ENCODE measurements around the gene UROC1. TPM values are rescaled to one million over a fixed set of nuclear protein-coding genes. Genes with fewer than 3 reads are reported as not detected.

Gene UROC1
- total RNA-seq, 1 experiment from 2014 or later = not detected

DNA sequence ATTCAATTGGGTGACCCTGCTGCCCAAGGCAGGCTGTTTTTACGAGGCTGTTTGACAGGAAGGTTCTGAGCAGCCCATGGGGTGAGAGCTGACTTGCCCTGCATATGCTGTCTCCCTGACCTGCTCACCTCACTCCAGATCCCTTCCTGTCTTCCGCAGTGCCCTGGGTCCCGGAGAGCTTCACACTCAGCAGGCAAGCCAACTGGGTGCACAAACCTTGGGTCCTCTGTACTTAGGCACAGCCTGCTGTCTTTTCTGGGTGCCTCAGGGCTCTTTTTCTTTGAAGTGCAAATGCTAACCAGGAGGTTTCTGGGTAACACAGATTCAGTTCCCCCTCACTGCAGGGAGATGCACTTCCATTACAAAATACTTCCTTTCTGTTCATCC, 74.7 kb downstream of the UROC1 start:
- TF ChIP-seq CTCF (conservative IDR thresholded peaks at IDR 0.05; ENCODE audit: low read depth, low read length) (no peak), EZH2 (IDR thresholded peaks at IDR 0.05; ENCODE audit: borderline replicate concordance, low read depth, low read length, poor library complexity, severe bottlenecking) (no peak)
- H3K9me3 ChIP-seq (ENCODE audit: low read depth, low read length, poor library complexity, severe bottlenecking) = no peaks in the 10 kb centered on the region
- POLR2A ChIA-PET (ENCODE audit: low non-redundant PET) = no interaction called here
- BruUV-seq (replicated peaks) = no TSS peak
- H3K36me3 ChIP-seq (ENCODE audit: insufficient read depth, low read length, poor library complexity, severe bottlenecking) = peaks cover 37% of the 10 kb centered on the region
- no peak overlapping the region for H3K4me3 ChIP-seq (ENCODE audit: low read depth, low read length, poor library complexity, severe bottlenecking)
- H3K4me1 ChIP-seq (ENCODE audit: insufficient read depth, low read length, poor library complexity, severe bottlenecking) = no peaks in the 10 kb centered on the region
- no peak overlapping the region for H3K27ac ChIP-seq (ENCODE audit: low read depth, low read length, poor library complexity, severe bottlenecking)
- intact Hi-C loops (cut with micrococcal nuclease; ENCODE audit: unreplicated experiment) = no loop called here
- CTCF ChIA-PET = no interaction called here
- H3K27me3 ChIP-seq (replicated peaks; ENCODE audit: insufficient read depth, low read depth, low read length, poor library complexity) = no peaks in the 10 kb centered on the region
- no peak for DNase-seq (ENCODE audit: low spot score)

GRCh38 chr3:126442094-126442855, 75.3 kb downstream of the UROC1 start:
- Histone ChIP-seq H3K4me3 (ENCODE audit: low read depth, low read length, poor library complexity, severe bottlenecking) (no peak overlapping the region), H3K27ac (ENCODE audit: low read depth, low read length, poor library complexity, severe bottlenecking) (no peak overlapping the region), H3K36me3 (ENCODE audit: insufficient read depth, low read length, poor library complexity, severe bottlenecking) (peaks cover 42% of the 10 kb centered on the region), H3K4me1 (ENCODE audit: insufficient read depth, low read length, poor library complexity, severe bottlenecking) (no peaks in the 10 kb centered on the region), H3K9me3 (ENCODE audit: low read depth, low read length, poor library complexity, severe bottlenecking) (no peaks in the 10 kb centered on the region), H3K27me3 (replicated peaks; ENCODE audit: insufficient read depth, low read depth, low read length, poor library complexity) (no peaks in the 10 kb centered on the region)
- BruUV-seq (replicated peaks) = no TSS peak
- intact Hi-C loops (cut with micrococcal nuclease; ENCODE audit: unreplicated experiment) = no loop called here
- POLR2A ChIA-PET (ENCODE audit: low non-redundant PET) = no interaction called here
- CTCF ChIA-PET = interaction anchor here (0.7 kb wide), 1 partner anchor 513 kb away, joined by 3 read pairs; no protein-coding TSS in a partner anchor
- no peak for DNase-seq (ENCODE audit: low spot score)
- no peak for TF ChIP-seq CTCF (conservative IDR thresholded peaks at IDR 0.05; ENCODE audit: low read depth, low read length)
- TF ChIP-seq EZH2 (IDR thresholded peaks at IDR 0.05; ENCODE audit: borderline replicate concordance, low read depth, low read length, poor library complexity, severe bottlenecking) = no peak

DNA sequence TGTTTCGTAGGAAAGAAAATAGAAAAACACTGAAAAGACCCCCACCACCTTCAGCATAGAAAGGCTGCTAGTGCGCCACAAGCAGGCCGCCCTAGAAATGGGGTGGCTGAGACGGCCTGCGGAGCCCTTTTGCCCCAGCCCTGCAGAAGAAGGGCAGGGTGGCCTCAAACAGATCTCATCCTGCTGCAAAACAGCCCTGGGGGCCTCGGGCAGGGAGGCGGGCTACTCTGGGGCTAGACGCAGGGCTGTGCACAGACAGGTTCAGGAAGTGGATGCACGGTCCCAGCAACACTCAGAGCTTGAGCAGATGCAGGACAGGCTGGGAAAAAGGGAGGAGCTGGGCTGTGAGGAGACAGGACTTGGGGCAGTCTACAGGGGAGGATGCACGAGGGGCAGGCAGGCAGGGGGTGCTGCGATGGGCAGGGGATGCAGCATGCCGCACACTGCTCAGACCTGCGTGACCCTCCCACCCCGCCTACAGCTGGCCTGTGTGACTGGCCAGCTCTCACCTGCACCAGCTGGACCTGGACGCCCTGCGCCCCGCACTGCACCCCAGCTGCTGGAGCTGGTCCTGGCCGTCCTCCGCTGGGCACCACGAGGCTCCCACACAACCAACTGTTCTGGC, 76.2 kb downstream of the UROC1 start:
- BruUV-seq (replicated peaks) = no TSS peak
- Histone ChIP-seq H3K36me3 (ENCODE audit: insufficient read depth, low read length, poor library complexity, severe bottlenecking) (peaks cover 50% of the 10 kb centered on the region), H3K27me3 (replicated peaks; ENCODE audit: insufficient read depth, low read depth, low read length, poor library complexity) (no peaks in the 10 kb centered on the region), H3K9me3 (ENCODE audit: low read depth, low read length, poor library complexity, severe bottlenecking) (no peaks in the 10 kb centered on the region), H3K4me1 (ENCODE audit: insufficient read depth, low read length, poor library complexity, severe bottlenecking) (no peaks in the 10 kb centered on the region), H3K27ac (ENCODE audit: low read depth, low read length, poor library complexity, severe bottlenecking) (no peak overlapping the region), H3K4me3 (ENCODE audit: low read depth, low read length, poor library complexity, severe bottlenecking) (no peak overlapping the region)
- POLR2A ChIA-PET (ENCODE audit: low non-redundant PET) = no interaction called here
- intact Hi-C loops (cut with micrococcal nuclease; ENCODE audit: unreplicated experiment) = no loop called here
- CTCF ChIA-PET = interaction anchor here (0.7 kb wide), 1 partner anchor 512 kb away, joined by 3 read pairs; no protein-coding TSS in a partner anchor
- DNase-seq (ENCODE audit: low spot score) = no peak
- TF ChIP-seq CTCF (conservative IDR thresholded peaks at IDR 0.05; ENCODE audit: low read depth, low read length) (no peak), EZH2 (IDR thresholded peaks at IDR 0.05; ENCODE audit: borderline replicate concordance, low read depth, low read length, poor library complexity, severe bottlenecking) (no peak)
